A172 (cell line): Measurements from ENCODE around the gene PRICKLE2. TPM values are rescaled to one million over a fixed set of nuclear protein-coding genes. Genes with fewer than 3 reads are reported as not detected.
"Not testable (repeated sequence)": the region's sequence is repeated elsewhere in the genome, so short reads cannot be mapped to it uniquely, and the experiment has no call there.

Experiments used
- DNase-seq: peaks from one replicate; pipeline ENCODE4 v3.0.0-alpha.2; 2015; ENCODE audit warnings: low spot score
- total RNA-seq: library from RNA; depleted of rRNA; stranded (reverse); fragments of >200 nt; shearing (Covaris generic); gene quantifications from 2 replicates; pipeline ENCODE4 v1.2.3, GENCODE V29; 2014

The PRICKLE2 gene
- total RNA-seq, 1 experiment from 2014 or later = 6.9 TPM

DNA sequence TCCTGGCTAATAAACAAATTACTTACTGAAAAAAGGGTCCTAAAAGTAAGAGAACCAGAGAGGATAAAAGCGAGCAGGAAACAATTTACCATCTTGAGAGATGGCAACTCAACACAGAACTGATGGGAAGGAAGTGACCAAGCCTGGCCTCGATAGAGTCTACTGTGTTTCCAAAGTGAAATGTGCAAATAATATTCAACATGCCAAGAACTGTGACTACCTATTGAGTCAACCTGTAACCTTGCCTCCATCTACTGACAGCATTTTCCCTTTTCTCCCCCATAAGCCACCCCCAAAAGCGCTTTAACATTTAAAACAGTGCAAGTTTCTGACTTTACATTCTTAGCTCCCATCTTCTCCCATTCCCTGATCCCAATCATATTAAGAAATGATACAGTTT lies 126.6 kb downstream of the PRICKLE2 start:
- no peak for DNase-seq

DNA sequence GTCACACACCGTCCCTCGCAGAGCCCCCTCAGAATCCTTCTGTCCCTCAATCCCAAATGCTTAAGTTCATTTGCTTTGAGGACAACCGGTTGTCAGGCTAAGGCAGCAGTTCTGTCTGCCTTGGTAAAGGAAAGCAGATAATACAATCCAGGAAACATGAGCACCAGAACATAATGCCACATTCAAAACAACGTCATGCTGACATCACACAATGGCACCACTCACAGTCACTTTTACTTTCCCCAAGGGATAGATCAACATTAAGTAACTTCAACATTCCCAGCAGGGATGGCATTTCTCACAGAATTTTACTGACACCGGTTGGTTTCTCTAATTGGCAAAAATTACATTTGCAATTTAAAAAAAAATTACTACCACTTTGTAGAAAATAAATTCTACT lies 127.3 kb downstream of the PRICKLE2 start:
- DNase-seq = no peak

- no peak for DNase-seq
These were observed 129.5 kb downstream of the PRICKLE2 start for GRCh38 chr3:64095802-64096201.

- DNase-seq = no peak
These were observed 130.6 kb downstream of the PRICKLE2 start for GRCh38 chr3:64094713-64095079.

- DNase-seq = peak; percentile 44
These were observed 131.2 kb downstream of the PRICKLE2 start for GRCh38 chr3:64093825-64094712.

- DNase-seq = no peak
These were observed 132.1 kb downstream of the PRICKLE2 start for GRCh38 chr3:64093211-64093610.

DNA sequence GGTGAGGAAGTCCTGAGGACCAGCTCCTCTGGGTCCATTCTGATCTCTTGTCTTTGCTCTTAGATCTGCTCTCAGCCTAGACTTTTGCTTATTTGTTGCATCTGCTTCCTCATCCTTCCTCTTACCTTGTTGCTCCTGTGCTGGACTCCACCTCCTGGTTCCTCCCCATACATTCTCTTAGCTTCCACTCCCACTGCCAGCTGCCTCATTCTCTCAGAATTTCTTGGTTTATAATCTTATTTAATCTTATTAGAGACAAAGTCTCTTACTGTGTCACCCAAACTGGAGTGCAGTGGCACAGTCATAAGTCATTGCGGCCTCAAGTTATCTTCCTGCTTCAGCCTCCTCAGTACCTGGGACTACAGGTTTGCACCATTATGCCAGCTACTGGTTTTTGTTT lies 133.8 kb downstream of the PRICKLE2 start:
- DNase-seq = no peak

DNA sequence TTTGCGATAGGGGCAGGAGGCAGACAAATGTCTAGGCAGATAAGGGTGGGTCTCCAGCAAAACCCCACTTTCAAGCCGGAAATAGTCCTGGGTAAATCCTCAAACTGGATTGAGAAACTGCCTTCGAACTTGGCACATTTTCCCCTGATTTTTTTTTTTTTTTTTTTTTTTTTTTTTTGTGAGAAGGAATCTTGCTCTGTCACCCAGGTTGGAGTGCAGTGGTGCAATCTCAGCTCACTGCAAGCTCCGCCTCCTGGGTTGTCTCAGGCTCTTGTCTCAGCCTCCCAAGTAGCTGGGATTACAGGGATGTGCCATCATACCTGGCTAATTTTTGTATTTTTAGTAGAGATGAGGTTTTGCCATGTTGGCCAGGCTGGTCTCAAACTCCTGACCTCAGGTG lies 135.9 kb downstream of the PRICKLE2 start:
- DNase-seq = not testable (repeated sequence)

GRCh38 chr3:64088408-64089205 lies 136.7 kb downstream of the PRICKLE2 start:
- DNase-seq = peak; percentile 52

GRCh38 chr3:64086479-64087252 lies 138.6 kb downstream of the PRICKLE2 start:
- no peak for DNase-seq

- DNase-seq = peak; percentile 93
These were observed 140.6 kb downstream of the PRICKLE2 start for GRCh38 chr3:64084640-64085039.

- DNase-seq = no peak
These were observed 141.7 kb downstream of the PRICKLE2 start for GRCh38 chr3:64083575-64083974.

DNA sequence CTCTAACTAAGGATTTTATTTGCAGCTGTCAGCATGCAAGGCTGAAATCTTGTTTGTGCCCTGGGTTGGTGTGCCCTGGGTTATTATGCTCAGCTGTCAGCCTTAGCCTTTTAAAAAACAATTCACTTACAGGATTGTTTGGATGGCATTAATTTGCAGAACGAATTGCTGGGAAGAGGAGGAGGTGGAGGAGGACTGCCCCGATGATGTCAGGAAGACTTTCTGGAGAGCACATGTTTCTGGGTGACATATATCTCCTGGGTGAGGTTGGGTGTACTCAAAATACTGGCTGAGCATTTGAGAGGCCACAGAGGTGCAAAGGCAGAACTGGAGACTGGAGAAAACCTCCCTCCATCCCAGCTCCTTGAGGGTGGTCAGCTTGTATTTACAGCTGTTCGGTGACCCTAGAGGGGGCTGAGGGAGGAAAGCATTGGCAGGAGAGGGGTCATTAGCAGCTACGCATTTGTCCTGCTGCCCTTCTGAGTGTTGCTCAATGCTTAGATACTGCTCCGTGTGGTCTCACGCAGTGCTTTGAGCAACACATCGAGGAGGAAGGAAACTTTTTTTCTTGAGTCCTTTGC lies 142.2 kb downstream of the PRICKLE2 start:
- no peak for DNase-seq

- no peak for DNase-seq
These were observed 142.9 kb downstream of the PRICKLE2 start for GRCh38 chr3:64082411-64082810.

- no peak for DNase-seq
These were observed 144.0 kb downstream of the PRICKLE2 start for GRCh38 chr3:64081235-64081630.

- no peak for DNase-seq
These were observed 144.5 kb downstream of the PRICKLE2 start for GRCh38 chr3:64080616-64081234.

- no peak for DNase-seq
These were observed 145.7 kb downstream of the PRICKLE2 start for GRCh38 chr3:64079369-64080150.

DNA sequence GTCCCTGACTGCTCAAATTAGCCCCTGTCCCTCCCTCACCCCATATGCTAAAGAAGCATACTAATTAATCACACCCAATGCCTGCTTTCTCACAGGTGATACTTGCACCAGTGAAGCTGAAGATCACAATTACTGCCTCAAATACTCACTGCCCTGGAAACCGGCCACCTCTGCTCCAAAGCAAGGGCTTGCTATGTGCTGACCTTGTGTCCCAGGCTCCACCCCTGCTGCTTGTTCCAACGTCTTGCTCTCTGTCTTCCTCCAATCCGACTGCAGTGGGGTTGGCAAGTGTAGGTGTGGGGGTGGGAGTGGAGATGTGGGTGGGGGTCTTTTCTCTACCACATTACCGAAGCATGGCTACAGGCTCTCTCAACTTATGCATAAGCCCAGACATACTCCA lies 146.3 kb downstream of the PRICKLE2 start:
- no peak for DNase-seq

- DNase-seq = no peak
These were observed 150.2 kb downstream of the PRICKLE2 start for GRCh38 chr3:64074895-64075679.

DNA sequence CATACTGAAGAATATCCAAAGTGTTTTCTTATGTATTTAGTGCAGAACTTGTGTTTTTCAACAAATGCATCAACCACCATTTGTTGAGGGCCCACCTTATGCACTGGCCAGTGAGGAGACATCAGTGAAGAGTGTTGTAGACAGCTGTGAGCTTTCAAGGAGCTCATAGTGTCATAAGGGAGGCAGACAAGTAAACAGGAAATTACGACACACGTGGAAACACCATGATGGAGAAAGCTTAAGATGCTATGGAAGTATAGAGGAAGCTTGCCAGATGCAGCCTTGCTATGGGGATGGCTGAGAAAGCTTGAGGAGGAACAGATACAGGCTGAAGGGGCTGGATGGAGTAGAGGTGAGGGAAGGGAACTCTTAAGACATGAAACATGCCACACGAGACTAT lies 151.2 kb downstream of the PRICKLE2 start:
- DNase-seq = no peak
